Amniotic stem cell (primary cell): ENCODE measurements around the gene GYS1.

Experiments used
- DNase-seq: peaks from one replicate; lab custom pipeline; 2025; lab: John Stamatoyannopoulos, UW

Gene GYS1

DNA sequence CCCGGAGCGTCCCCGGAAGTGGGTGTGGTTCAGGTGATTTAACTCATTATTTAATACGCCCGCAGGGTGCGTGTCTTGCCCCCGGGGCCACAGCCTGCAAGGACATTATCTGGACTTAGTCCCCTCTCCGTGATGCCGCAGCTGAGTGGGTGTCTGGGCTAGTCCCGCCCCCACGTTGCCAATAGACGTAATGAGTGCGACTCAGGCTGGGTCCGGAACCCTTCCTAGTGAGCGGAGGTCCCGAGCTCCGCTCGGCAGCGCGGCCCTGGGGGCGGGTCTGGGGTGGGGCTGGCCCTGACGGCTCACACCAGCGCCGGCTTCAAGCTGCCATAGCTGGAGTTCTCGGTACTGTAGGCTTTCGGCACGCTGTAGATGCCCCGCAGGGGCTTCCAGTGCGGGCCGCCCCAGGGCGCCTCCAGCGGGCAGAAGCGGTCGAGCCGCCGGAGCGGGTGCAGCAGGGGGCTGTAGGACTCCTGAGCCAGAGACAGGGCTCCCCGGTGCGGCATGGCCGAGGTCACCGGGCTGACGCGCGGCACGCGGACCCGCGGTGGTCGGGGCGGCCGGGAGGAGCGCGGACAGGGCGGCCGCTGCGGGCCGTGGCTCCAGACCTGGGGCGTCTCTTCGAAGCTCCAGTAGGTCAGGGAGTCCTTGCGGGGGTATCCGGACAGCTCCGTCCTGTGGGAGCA lies 24.7 kb upstream of the GYS1 start:
- DNase-seq = peak; percentile 58

DNA sequence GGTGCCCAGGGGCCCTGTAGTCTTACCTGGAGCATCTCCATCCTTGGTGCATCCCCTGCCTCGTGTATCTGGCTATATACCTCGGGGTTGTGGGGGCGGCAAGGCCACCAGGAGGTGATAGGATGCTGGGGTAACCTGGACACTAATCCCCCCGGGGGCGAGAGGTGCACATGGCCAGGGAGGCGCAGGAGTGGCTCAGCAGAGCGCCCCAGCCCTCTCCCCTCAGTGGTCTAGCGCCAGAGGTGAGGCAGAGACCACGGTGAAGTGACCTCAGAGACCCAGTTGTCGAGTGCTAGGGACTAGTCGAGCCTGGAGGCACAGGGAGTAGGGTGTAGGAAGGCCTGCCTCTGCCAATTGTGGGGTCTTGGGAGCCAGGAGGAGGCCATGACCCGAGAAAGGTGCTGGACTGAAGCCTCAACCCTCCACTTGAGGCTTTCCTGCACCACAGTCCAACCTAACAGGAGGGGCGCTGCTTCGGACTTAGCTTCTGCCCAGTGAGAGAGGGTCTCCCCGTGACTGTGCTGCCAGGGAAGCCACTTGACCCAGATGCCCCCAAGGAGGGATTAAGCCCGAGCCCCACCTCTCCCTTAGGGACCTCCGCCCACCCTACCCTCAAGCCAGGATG lies 24.0 kb upstream of the GYS1 start, which contains the start of gene LHB:
Gene LHB (minus strand): TSS at position 51 of the 625 bp plus-strand sequence. CDS start 10 bp downstream, at position 41.
- DNase-seq = no peak

DNA sequence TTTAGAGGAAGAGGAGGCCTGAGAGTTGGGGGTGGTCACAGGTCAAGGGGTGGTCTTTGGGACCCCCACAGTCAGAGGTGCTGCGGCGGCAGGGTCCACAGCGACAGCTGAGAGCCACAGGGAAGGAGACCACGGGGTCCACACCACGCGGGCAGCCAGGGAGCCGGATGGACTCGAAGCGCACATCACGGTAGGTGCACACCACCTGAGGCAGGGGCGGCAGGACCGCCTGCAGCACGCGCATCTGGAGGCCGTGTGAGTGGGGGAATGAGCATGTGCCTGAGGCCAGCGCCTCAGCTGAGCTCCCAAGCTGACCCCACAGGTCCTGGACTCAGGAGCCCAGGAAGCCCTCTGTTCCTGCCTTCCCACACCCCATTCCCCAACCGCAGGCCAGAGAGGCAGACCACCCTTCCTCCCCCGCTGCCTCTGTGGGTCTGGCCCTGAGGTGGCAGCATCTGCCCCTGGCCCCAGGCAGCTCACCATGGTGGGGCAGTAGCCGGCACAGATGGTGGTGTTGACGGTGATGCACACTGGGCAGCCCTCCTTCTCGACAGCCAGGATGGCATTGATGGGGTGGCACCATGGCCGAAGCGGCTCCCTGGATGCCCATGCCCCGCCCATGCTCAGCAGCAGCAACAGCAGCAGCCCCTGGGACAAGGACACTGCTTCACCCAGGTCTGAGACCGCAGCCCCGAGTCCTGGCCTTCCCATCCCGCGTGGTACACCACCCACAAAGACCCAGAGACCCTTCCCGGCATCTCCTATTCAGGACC lies 23.1 kb upstream of the GYS1 start:
- no peak for DNase-seq

DNA sequence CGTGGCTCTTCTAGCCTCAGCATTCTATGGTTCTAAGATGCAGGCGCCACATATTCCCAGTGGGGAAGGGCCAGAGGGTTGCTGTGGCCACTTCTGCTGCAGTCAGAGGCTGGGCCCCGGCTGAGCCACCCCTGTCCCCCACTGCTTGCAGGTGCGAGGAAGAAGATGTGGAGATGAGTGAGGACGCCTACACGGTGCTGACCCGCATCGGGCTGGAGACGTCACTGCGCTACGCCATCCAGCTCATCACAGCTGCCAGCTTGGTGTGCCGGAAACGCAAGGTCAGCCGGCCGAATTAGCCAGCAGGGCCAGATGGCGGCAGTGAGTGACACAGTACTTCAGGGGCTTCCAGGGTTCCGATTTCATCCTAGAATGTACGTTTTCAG lies 21.8 kb upstream of the GYS1 start:
- no peak for DNase-seq

DNA sequence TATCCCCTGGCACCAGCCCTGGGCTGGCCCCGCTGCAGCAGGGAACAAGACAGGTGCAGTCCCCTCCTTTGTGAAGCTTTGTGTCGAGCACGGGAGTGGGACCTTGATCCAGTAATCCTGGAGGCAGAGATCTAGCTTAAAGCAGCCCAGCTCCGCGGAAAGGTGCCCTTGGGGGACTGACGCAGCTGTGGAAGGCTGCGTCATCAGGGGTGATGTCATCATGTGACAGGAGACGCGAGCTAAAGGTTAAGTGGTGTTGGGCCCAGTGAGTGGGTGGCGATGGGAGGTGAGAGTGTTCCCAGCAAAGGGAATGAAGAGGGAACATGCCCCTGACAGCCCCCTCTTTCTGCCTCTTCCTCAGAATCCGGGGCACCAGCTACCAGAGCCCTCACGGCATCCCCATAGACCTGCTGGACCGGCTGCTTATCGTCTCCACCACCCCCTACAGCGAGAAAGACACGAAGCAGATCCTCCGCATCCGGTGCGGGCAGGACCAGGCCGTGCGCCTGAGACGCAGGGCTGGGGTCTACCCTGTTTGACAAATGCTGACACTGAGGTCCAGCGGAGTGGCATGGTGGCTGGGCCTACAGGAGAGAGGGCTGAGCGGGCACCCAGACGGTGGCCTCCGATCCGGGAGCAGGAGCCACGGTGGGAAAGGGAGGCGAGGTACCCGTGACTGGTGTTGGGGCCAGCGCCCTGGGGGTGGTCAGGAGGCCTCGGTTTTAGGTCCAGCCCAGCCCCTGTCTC lies 21.2 kb upstream of the GYS1 start:
- no peak for DNase-seq

DNA sequence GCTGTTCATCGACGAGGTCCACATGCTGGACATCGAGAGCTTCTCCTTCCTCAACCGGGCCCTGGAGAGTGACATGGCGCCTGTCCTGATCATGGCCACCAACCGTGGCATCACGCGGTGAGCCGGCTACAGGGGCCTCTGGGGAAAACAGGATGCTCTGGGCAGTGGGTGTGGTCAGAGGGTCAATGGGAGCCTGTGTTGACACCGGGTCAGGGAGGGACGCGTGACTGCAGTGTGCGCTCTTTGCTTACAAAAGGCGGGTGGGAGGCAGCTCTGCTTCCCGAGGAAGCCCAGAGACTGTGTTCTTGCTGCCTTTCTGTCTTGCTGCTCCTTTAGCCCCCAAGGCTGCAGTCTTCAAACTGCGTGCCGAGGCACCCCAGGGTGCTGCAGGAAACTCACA lies 18.1 kb upstream of the GYS1 start:
- no peak for DNase-seq

DNA sequence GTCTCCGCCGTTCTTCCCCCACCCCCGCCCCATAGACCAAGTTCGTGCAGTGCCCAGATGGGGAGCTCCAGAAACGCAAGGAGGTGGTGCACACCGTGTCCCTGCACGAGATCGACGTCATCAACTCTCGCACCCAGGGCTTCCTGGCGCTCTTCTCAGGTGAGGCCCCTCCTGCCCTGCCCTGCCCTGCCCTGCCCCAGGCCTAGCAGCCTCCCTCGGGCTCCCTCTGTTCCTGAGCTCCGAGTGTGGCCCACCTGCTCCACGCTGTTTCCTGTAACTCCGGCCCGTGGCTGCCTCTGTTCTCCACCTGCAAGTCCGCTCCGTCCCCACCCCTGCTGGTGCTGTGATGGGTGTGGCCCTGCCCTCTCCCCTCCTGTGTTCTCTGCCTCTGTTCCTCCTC lies 17.3 kb upstream of the GYS1 start:
- DNase-seq = no peak

DNA sequence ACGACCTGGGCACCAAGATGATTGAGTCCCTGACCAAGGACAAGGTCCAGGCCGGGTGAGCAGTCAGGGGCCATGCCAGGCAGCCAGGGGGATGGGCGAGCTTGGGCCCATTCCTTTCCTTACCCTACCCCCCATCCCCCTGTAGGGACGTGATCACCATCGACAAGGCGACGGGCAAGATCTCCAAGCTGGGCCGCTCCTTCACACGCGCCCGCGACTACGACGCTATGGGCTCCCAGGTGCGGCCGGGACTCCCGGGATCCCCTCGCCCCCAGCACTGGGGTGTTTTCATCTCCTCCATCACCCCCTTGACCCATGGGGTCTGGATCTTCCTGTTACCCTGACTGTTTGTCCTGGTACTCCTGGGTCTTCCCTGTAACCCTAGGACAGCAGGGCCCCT lies 16.7 kb upstream of the GYS1 start:
- no peak for DNase-seq

DNA sequence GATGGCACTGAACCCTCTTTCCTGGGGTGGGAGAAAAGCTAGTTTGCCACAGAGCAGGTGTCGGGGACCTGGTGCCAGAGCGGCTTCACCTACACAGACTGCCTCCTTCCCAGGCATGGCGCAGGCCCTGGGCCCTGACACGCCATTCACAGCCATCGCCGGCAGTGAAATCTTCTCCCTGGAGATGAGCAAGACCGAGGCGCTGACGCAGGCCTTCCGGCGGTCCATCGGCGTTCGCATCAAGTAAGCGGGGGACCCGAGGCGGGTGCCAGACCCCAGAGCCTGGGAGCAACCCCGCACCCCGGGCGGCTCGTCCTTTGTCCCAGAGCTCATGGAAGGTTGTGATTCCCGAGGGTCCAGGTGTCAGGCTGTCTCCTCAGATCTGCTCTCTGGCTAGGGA lies 13.8 kb upstream of the GYS1 start:
- no peak for DNase-seq

DNA sequence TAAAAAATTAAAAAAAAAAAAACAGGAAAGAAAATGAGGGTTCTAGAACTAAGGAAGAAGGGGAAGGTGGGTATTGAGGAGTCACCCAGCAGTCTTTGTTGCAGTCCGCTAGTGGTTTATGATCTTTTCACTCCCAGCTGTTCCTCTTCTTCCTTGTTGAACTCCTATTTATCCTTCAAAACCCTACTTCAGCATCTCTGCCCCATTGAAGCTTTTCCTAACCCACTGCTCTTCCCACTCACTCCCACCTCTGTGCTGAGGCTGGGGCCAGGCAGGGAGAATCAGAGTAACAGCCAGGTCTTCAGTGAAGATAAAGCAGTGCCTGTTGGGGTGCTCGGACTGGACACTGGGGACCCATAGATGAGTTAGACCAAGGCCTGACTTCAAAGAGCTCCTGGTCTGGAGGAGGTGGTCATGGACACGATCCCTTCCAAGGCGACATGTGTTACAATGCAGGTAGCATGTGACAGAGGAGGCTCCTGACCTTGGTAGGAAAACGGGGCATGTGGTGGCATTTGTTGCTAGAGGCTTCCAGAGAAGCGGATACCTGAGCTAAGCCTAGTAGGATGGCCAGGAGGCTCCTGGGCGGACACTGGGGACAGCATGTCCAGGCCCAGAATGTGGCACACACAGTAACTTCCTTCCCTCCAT lies 12.0 kb upstream of the GYS1 start:
- DNase-seq = no peak

DNA sequence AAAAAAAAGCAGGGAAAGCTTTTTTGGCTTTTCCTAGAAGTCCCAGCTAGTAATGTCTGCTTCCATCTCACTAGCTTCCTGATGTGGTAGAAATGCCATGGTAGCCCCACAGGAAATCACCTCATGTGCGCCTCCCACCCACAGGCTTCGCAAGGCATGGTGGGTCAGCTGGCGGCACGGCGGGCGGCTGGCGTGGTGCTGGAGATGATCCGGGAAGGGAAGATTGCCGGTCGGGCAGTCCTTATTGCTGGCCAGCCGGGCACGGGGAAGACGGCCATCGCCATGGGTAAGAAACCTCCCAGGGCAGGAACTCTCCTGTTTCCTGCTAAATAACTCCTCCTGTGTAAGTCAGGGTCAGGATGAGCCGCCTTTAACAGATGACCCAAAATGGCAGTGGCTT lies 11.0 kb upstream of the GYS1 start:
- no peak for DNase-seq

DNA sequence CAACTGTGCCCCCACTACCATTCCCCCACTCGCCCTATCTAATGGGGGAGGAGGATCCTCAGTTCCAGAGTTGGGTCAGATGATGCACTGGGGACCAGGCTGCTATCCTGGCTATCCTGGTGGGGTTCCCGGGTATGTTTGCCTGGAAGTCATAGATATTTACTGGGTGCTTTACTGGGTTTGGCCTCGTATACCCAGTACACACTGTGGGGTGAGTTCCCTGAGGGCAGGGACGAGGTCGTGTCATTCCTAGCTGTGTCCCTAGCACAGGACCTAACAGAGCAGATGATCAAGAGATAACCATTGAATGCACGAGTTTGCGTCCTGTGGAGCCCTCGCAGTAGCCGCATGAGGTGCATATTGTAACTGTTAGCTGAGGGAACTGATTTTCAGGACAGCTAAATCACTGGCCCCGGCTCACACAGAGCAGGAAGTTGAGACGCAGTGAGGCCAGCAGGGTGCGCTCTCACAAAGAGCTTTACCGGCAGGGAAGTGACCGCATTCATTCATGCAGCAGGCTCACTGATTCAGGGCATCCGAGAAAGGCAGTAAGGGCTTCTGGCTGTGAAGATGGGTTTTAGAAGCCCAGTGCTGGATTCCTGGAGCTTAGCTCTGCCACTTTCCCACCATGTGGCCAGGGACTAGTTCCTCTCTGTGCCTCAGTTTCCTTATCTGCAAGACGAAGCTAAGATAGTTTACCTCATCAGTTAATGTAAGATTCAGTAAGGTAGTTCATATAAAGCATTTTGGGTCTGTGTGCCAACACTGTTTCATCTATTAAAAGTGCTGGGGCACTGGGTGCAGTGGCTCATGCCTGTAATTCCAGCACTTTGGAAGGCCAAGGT lies 6.6 kb upstream of the GYS1 start:
- DNase-seq = peak; percentile 23

DNA sequence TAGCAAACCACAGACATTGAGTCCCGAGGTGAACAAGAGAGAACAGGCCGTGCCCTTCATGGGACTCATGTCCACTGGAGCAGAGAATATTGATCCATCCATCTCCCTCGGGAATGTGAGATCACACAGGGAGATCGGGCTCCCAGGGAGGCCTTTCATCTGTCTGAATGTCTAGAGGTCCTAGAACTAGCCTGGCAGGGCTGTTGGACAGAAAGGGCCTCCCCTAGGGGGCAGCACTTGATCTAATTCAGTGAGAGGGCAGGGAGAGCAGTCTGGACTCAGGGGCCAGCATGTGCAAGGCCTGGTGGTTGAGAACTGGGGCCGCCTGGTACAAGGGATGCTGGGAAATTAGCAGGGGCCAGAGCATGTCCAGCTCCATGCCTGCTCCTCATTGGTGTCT lies 4.9 kb upstream of the GYS1 start:
- DNase-seq = no peak

DNA sequence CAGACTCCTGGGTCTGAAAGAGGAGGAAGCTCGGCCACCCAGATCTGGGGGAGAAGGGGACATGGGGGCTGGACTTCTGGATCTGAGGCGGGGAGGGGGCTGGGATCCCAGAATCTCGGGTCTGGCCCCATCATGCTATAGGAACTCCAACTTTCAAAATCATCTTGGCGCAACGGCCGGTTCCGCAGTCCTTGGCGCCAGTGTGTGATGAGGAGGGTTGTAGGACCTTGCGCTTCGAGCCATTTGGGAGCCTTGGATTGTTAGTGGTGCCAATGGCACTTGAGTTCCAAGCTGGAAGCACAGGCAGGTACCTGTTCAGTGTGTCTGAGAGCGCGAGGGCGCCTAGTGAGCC lies 902 bp upstream of the GYS1 start:
- DNase-seq = no peak

DNA sequence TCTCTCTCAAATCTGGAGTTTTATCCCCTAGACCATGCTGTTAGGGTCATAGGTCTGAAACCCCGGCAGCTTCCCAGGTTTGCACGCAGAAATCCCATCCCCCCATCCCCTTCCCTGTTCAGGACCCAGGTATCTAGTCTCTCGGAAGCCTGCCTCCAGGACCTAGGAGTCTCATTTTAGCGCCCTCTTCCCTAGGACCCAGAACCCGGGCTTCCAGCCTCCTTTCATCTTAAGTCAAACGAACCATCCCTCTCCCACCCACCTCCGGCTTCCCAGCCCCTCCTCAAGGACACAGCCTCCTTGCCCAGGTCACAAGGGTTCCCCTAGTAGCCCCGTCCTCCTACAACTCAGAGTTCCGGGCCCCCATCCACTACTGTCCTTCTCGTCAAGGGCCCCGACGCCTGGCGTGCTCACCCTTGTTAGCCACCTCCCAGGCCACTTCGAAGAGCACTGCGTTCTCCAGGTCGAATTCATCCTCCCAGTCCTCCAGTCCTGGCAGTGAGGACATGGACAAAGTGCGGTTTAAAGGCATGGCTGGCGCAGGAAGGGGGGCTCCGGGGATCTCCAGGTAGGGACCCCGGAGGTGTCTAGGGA lies 431 bp downstream of the GYS1 start:
- DNase-seq = no peak

DNA sequence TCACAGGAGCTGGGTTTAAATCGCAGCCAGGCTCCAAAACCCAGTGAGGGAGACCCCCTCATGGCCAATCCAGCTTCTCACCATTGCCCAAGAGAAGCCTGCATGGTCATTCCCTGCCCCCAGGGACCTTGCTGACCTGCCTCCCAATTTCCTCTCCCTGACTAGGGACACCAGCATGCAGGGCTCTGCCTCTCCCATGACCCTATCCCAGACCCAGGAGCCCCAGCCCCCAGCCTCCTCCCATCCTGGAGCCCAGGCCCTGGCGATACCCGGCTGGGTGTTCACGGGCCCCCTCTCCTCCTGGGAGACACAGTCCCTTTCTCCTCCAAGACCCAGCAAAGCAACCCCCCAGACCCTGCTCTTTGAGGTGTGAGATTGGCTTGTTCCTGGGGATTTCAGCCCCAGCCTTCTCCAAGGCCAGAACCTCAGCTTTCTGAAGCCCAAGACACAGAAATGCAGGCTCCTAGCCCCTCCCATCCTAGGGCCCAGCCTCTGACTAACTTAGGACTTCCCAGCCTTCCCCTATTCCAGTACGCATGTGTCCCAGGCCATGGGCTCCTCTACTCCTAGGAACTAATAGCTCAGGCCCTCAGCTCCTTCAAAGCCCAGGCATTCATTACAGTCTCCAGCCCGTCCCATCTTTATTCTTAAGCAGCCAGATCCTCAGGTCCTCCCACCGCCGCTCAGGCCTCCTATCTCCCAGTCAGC lies 1.1 kb downstream of the GYS1 start:
- peak; percentile 74 for DNase-seq

DNA sequence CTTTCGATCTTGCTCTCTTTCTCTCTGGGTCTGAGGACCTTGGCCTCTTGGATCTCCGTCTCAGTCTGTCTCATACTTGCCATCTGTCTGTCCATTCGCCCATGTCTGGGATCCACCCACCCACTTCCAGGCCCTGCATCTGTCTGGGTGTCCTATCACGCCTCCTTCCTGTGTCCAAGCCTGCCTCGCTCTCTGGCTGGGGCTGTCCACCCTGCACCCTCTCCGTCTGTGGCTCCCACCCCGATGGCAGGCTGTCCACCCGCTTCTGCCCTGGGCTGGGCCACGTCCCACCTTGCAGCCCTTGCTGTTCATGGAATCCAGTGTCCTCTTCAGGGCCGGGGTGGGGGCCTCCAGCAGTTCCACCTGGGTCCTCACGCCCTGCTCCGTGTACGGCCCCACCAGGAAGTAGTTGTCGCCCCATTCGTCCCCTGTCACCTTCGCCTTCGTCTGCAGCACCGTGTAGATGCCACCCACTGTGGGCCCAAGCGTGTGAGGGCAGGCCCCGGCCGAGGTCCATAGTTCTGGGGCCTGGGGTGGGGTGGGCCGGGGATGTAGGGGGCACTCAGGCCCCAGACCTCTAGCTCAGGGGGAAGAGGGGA lies 2.0 kb downstream of the GYS1 start:
- DNase-seq = no peak

DNA sequence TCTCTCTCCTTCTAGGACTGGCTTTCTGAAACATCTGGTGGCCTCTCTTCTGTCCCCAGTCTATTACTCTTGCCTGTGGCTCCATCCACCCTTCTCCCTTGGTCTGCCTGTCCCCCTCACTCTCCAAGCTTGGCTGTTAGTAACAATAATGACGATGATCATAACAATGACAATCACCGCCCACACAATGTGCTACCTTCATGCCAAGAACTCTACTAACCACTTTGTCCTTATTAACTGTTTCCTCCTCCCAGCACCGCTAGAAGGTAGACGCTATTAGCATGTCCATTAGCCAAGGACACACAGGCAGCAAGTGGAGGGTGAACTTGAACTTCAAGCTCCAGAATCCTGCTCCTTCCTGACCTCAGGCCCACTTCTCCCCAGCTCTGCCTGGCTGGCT lies 2.7 kb downstream of the GYS1 start:
- DNase-seq = no peak

DNA sequence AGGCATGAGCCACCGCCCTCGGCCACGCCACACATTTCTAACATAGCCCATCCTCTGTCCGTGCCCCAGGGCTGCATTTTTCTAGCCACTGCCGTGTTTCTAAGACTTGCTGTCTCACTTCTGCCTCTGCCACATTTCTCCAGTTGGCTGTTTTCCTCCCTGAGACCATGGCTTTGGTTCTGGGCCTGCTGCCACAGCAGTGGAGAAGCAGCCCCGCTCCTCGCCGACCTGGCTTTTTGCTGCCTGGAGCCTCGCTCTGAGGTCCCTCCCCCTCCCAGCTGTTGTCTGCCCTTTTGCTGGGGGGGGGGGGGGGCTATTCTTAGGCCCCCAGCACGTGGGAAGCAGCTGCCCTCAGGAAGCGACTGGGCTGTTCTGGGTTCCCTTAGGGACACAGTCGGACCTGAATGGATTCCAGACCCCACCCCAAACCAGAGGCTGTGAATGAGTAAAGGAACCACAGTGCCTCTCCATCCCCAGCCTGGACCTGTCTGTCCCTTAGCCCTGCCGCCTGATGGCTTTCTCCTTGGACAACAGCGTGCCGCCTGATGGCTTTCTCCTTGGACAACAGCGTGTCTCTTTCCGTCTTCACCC lies 3.3 kb downstream of the GYS1 start:
- no peak for DNase-seq
